Kidney (tissue), 2 donors: ENCODE results near the gene CNTNAP3. TPM values are rescaled to one million over a fixed set of nuclear protein-coding genes. Genes with fewer than 3 reads are reported as not detected.

Source experiments
- polyA plus RNA-seq: library from polyadenylated mRNA; stranded (reverse); fragments of 350-450 nt; fragmentation: Illumina TruSeq; extraction: RNeasy Lipid Tissue Mini Kit (QIAGEN cat#74804); gene quantifications from one replicate; pipeline ENCODE4 v1.2.3, GENCODE V29; 2014; ENCODE audit warnings: low read depth, low replicate concordance; ENCODE audit not compliant: insufficient read depth
- total RNA-seq: library from RNA; stranded (reverse); fragmentation: NEBNext Ultra II Directional; extraction: Animal tissue kit (Norgen Biotek cat#: 25700); gene quantifications from one replicate; pipeline ENCODE4 v1.2.1, GENCODE V29; 2021
- donor health status: DM: yes; HTN: yes; CAD: no.

The CNTNAP3 gene
- total and polyA plus RNA-seq, 2 donors from 2014 or later = 0.99 to 7.1 TPM

Other genes starting within 250 kb of the CNTNAP3 start
- not detected for gene SPATA31A1, start 67.5 kb upstream of the CNTNAP3 start, total RNA-seq
- gene SPATA31A1, start 67.5 kb upstream of the CNTNAP3 start, polyA plus RNA-seq = not detected